GM12874 (cell line): ENCODE measurements around the gene PRELID2.

Source experiments
- TF ChIP-seq, protein P1 (sequence below): IDR thresholded peaks from 2 replicates; pipeline ENCODE4 v1.5.1; 2011; ENCODE audit warnings: low read depth, mild to moderate bottlenecking, control low read depth, low read length, moderate library complexity; ENCODE audit not compliant: insufficient read depth

Gene PRELID2

DNA sequence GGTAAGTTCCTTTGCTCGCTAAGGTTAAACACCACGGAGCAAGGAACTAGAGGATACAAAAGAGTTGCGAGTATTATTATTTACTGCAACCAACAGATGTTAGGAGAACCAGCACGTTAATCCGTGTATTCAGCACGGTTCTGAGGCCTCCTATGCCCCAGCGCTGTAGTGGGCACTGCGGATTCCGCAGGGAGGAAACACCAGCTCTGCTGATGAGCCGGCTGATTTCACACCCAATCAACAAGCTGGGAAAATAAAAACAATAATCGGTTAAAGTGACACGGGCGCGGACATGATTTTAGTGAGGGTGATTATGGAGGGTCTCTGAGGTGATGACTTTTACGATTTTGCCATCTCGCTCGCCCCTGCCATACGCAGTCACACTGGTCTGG, 702 bp upstream of the PRELID2 start:
- TF ChIP-seq, protein P1, sequence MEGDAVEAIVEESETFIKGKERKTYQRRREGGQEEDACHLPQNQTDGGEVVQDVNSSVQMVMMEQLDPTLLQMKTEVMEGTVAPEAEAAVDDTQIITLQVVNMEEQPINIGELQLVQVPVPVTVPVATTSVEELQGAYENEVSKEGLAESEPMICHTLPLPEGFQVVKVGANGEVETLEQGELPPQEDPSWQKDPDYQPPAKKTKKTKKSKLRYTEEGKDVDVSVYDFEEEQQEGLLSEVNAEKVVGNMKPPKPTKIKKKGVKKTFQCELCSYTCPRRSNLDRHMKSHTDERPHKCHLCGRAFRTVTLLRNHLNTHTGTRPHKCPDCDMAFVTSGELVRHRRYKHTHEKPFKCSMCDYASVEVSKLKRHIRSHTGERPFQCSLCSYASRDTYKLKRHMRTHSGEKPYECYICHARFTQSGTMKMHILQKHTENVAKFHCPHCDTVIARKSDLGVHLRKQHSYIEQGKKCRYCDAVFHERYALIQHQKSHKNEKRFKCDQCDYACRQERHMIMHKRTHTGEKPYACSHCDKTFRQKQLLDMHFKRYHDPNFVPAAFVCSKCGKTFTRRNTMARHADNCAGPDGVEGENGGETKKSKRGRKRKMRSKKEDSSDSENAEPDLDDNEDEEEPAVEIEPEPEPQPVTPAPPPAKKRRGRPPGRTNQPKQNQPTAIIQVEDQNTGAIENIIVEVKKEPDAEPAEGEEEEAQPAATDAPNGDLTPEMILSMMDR = no peak

DNA sequence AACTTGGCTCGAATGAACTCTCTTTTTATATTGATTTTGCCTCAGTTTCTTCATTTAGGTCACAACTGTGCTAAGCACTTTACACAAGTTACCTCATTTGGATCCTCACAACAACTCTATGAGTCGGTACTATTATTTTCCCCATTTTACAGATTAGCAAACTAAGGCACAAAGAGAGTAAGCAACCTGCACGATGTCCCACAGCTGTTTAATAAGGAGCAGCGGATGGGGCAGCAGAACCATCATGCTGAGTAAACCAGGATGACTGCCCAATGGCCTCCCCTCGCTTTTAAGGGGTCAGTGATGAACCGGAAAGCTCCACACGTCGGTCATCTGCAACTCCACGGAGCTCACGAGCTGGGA, 607 bp downstream of the PRELID2 start:
- TF ChIP-seq, protein P1 = no peak

DNA sequence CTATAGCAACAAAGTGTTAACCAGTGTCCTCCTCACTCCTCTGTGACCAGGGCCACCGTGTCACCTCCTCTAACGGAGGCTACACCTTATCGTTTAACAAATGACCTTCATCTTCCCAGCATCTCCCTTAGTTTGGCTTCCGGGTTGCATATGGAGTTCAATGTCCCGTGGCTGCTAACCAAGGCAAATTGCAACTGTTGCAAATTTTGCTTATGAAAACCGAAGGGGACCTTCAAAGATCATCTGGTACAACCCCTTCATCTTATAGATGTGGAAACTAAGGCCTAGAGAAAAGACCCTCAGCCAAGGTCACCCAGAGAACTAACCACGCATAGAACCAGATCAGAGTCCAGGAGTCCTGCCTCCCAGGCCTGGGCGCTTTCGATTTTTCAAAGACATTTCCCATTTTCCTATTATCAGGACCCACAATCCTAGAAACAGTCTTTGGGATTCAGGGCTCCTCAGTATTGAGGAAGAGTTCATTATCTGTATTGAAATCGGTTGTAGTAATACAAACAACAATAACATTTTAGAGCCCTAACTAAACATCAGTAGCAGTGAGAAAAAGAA, 1.4 kb downstream of the PRELID2 start:
- TF ChIP-seq, protein P1 = no peak

DNA sequence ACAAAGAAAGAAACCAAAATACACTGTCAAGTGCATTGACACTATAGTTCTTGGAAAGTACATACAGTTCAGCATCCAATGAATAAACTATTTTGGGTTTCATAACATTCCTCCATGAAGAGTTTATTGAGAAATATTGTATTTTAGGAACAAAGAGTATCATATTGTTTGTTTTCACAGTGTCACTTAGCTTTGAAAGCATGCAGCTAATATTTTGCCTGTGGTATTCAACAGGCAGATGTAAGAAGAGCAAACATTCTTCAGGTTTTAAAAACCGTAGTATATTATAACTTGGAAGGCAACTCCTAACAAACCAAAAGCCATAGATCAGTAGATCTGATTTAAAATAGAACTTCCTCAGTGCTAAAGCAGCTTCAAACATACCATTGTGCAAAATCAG, 4.5 kb downstream of the PRELID2 start:
- TF ChIP-seq, protein P1 = no peak

DNA sequence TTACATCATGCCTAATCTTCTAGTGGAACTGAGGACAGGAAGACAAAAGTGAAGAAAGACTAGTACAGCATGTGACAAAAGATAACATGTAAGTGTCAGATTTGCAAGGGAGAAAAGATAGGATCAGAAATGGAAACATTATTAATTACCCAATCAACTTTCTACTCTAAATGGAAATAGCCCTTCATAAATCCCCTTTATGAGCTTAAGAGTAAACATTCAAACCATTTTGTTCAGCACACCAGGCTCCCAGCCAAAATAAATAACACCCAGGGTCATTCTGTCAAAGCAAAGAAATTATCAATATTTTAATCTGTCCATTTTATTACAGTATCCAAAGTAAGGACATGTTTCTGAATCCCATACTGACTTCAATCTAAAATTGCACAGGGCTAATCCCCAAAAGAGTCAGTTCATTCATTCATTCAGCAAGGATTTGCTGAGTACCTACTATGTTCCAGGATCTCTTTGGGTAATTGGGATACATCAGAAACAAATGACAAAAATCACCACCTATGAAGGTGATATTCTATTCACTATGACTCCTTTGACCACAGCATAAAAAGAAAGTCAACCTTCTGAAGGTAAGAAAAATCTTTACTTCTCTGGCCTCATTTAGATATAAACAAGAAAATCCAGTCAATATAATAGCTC, 5.3 kb downstream of the PRELID2 start:
- TF ChIP-seq, protein P1 = no peak

DNA sequence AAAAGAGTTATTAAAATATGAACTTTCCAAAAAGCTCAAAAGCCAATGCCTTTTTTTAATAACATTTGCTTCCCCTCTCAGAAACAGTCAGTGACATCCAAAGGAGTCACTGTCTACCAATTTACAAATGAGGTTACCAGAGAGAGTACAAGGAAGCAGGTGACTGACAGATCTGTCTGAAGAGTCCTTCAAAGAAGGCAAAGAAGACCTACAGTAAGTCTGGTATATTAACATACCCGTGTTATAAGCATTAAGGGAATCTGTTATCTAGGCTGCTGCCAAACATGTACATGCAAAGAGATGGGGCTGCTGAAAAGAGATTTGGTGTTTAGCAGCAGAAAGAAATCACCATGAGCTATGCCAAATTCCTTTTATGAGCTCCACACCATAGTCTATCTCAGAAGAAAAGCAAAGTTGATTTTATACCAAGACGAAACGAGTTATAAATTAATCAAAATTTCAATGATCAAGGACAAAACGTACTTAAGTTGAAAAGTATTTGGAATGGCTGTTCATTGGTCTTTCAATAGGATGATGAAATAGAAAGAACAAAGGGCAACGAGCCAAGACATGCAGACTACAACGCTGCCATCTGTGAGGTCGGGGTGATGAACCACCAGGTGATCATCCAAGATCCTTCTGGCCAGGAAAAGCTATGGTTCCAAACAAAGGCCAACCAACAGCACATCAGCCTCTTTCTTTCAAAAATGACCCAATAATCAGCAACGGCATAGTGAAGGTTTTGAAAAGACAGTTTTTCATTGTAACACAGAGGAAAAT, 8.1 kb downstream of the PRELID2 start:
- TF ChIP-seq, protein P1 = no peak

DNA sequence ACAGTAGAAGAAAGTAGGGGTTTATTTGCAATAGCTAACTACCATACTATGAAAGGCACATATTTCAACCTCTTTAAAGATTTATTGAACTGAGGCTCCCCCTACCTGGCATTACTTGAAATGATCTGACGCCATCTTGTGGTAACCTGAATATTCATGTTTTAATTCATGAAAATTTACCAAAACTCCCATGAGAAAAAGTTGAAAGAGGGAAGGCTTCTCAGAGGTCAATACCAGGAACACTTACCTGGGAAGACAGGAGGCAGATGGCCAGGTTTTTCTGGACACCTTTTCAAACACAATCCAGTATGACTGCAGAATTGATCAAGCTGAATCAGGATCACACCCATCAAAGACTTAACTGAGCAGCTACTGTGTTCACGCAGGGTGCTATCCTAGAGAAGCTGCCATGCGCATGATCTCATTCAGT, 9.4 kb downstream of the PRELID2 start:
- TF ChIP-seq, protein P1 = peak; percentile 47; the same call in 1 of the 2 replicates
